Measurements from ENCODE around the gene CNTF.

Gene CNTF

DNA sequence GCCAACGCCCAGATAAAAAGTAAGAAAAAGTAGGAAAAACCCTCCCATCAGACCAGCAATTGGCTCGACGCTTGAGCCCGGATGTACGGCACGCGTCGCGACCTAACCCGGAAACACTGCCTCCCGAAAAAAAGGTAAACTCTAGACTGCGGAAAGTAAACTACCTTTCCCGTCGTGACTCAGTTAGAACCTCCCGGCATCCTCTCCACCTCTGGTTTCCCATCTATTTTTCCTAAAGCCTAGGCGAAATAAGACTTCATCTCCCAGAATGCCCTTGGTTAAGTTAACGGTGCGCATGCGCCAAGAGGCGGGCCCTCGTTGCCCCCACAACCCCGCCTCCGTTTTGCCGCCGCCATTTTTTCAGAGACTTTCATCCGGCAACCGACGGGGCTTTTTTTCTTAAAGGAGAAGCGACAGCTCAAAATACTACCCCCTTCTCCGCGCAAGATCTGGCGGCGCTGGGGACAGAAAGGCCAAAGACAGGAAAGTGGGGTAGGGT lies 44.3 kb upstream of the CNTF start:
- DNase-seq (peak; percentile 93), ATAC-seq (ENCODE audit: insufficient read depth, low read depth) (peak; percentile 66)
- TF ChIP-seq, protein P1, sequence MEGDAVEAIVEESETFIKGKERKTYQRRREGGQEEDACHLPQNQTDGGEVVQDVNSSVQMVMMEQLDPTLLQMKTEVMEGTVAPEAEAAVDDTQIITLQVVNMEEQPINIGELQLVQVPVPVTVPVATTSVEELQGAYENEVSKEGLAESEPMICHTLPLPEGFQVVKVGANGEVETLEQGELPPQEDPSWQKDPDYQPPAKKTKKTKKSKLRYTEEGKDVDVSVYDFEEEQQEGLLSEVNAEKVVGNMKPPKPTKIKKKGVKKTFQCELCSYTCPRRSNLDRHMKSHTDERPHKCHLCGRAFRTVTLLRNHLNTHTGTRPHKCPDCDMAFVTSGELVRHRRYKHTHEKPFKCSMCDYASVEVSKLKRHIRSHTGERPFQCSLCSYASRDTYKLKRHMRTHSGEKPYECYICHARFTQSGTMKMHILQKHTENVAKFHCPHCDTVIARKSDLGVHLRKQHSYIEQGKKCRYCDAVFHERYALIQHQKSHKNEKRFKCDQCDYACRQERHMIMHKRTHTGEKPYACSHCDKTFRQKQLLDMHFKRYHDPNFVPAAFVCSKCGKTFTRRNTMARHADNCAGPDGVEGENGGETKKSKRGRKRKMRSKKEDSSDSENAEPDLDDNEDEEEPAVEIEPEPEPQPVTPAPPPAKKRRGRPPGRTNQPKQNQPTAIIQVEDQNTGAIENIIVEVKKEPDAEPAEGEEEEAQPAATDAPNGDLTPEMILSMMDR (IDR thresholded peaks at IDR 0.05; ENCODE audit: borderline replicate concordance, extremely low read depth, low read length, poor library complexity, severe bottlenecking) = no peak
- Histone ChIP-seq H3K4me2 (ENCODE audit: insufficient read depth, low read length) (peak overlapping the region; percentile 79), H3K36me3 (ENCODE audit: insufficient read depth, low read length) (peaks cover 5% of the 10 kb centered on the region), H3K27ac (ENCODE audit: low read length) (peak overlapping the region; percentile 100), H3K4me1 (ENCODE audit: insufficient read depth, low read length) (peaks cover 70% of the 10 kb centered on the region), H3K27me3 (ENCODE audit: insufficient read depth, low read length, poor library complexity) (no peaks in the 10 kb centered on the region), H4K20me1 (ENCODE audit: insufficient read depth, low read length) (peaks cover 26% of the 10 kb centered on the region; the same call in 1 of the 2 replicates), H3K9ac (ENCODE audit: low read depth, low read length) (peak overlapping the region; percentile 100), H3K79me2 (ENCODE audit: insufficient read depth, low read length) (peaks cover 80% of the 10 kb centered on the region), H3K9me3 (ENCODE audit: insufficient read depth, low read length, severe bottlenecking) (no peaks in the 10 kb centered on the region), H2AFZ (ENCODE audit: low read depth, low read length) (peak overlapping the region; percentile 81), H3K4me3 (ENCODE audit: low read depth in 1 of 2, low read length in 2 of 2) (peak overlapping the region; percentile 73 to 79)

DNA sequence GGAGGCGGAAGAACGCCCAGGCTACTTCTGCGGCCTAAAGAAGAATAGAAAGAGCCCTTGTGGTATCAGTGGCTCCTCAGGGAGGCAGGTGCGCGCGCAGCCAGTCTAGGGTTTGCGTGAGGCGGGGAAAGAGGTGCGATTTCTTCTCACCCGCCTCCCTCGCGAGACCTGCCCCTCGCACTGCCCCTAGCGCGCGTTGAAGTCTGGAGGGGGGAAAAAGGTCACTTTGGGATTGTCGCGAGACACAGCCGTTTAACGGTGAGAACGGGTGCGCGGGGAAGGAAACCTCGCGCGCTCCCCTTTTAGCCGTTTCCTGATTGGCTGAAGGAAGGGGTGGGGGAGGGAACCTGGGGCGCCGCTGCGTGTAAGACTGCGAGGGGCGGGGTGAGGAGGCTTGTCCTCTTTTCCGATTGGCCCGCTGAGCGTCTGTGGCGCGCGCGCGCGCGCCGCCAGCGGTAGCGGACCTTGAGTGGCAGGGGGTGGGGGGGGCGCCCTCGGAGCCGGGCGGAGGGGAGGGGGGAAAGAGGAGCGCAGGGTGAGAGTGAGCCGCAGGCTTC lies 43.8 kb upstream of the CNTF start, which contains the start of gene ZFP91:
ZFP91 (plus strand) TSS at position 429 of the 557 bp plus-strand sequence. CDS start 219 bp downstream, outside the sequence.
- Histone ChIP-seq H4K20me1 (ENCODE audit: insufficient read depth, low read length) (peaks cover 31% of the 10 kb centered on the region; the same call in 1 of the 2 replicates), H3K27me3 (ENCODE audit: insufficient read depth, low read length, poor library complexity) (no peaks in the 10 kb centered on the region), H3K4me3 (ENCODE audit: low read depth in 1 of 2, low read length in 2 of 2) (peak within 1 kb of the TSS; percentile 73 to 89), H3K27ac (ENCODE audit: low read length) (peak within 1 kb of the TSS; percentile 100), H3K4me1 (ENCODE audit: insufficient read depth, low read length) (peaks cover 68% of the 10 kb centered on the region), H2AFZ (ENCODE audit: low read depth, low read length) (peak within 1 kb of the TSS; percentile 81), H3K9ac (ENCODE audit: low read depth, low read length) (peak within 1 kb of the TSS; percentile 100), H3K36me3 (ENCODE audit: insufficient read depth, low read length) (peaks cover 5% of the 10 kb centered on the region), H3K79me2 (ENCODE audit: insufficient read depth, low read length) (peaks cover 80% of the 10 kb centered on the region), H3K9me3 (ENCODE audit: insufficient read depth, low read length, severe bottlenecking) (no peaks in the 10 kb centered on the region), H3K4me2 (ENCODE audit: insufficient read depth, low read length) (peak within 1 kb of the TSS; percentile 79)
- peak; percentile 70 for ATAC-seq (ENCODE audit: insufficient read depth, low read depth)
- TF ChIP-seq EZH2 (IDR thresholded peaks at IDR 0.05; ENCODE audit: borderline replicate concordance, low read depth, low read length, severe bottlenecking) = no peak
- TF ChIP-seq, protein P1 (IDR thresholded peaks at IDR 0.05; ENCODE audit: borderline replicate concordance, extremely low read depth, low read length, poor library complexity, severe bottlenecking) = peak; percentile 10
- DNase-seq = peak; percentile 98

DNA sequence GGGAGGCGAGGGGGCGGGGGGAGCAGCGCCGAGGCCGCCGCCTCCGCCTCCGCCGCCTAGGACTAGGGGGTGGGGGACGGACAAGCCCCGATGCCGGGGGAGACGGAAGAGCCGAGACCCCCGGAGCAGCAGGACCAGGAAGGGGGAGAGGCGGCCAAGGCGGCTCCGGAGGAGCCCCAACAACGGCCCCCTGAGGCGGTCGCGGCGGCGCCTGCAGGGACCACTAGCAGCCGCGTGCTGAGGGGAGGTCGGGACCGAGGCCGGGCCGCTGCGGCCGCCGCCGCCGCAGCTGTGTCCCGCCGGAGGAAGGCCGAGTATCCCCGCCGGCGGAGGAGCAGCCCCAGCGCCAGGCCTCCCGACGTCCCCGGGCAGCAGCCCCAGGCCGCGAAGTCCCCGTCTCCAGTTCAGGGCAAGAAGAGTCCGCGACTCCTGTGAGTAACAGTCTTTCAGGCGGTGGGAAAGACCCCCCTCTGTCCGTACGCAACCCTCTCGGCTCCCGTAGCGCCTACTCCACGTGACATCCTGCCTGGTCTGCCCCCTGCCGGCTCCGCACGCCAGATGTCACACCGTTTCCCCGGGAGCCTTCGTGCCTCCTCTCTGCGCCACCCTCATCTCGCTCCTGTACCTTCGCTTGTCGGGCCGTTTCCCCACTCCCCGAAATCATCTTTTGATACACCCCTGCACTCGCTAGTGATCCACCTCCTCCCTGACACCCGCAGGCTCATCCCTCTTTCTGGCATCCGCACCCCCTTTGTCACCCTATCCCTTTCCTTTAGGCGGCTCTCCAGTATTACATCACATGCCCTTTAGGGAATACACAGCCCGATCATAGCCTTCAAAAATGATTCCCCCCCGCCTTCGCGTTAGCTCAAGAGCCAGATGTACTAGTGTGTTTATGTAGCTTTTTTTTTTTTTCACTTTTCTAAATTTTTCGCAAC lies 43.0 kb upstream of the CNTF start:
- Histone ChIP-seq H3K4me1 (ENCODE audit: insufficient read depth, low read length) (peaks cover 61% of the 10 kb centered on the region), H3K4me3 (ENCODE audit: low read depth in 1 of 2, low read length in 2 of 2) (peak overlapping the region; percentile 52 to 89), H3K36me3 (ENCODE audit: insufficient read depth, low read length) (peaks cover 10% of the 10 kb centered on the region), H4K20me1 (ENCODE audit: insufficient read depth, low read length) (peaks cover 38% of the 10 kb centered on the region; the same call in 1 of the 2 replicates), H3K9me3 (ENCODE audit: insufficient read depth, low read length, severe bottlenecking) (no peaks in the 10 kb centered on the region), H3K79me2 (ENCODE audit: insufficient read depth, low read length) (peaks cover 81% of the 10 kb centered on the region), H3K27me3 (ENCODE audit: insufficient read depth, low read length, poor library complexity) (no peaks in the 10 kb centered on the region), H3K4me2 (ENCODE audit: insufficient read depth, low read length) (peak overlapping the region; percentile 75), H3K27ac (ENCODE audit: low read length) (peak overlapping the region; percentile 95), H2AFZ (ENCODE audit: low read depth, low read length) (peak overlapping the region; percentile 72), H3K9ac (ENCODE audit: low read depth, low read length) (peak overlapping the region; percentile 100)
- DNase-seq (peak; percentile 93), ATAC-seq (ENCODE audit: insufficient read depth, low read depth) (peak; percentile 59)
- TF ChIP-seq, protein P1 (IDR thresholded peaks at IDR 0.05; ENCODE audit: borderline replicate concordance, extremely low read depth, low read length, poor library complexity, severe bottlenecking) = peak; percentile 93
- TF ChIP-seq EZH2 (IDR thresholded peaks at IDR 0.05; ENCODE audit: borderline replicate concordance, low read depth, low read length, severe bottlenecking) = no peak

All from DND-41 (cell line).